HG03342 (cell line): ENCODE data around the gene HPSE2.
"Not testable (repeated sequence)": the region's sequence is repeated elsewhere in the genome, so short reads cannot be mapped to it uniquely, and the experiment has no call there.

ENCODE experiments used
- ATAC-seq: cut with Tn5 transposase; IDR thresholded peaks from one replicate; pipeline ENCODE4 v1.9.1; 2021; ENCODE audit warnings: mild to moderate bottlenecking, moderate library complexity; ENCODE audit not compliant: unreplicated experiment

HPSE2 gene

GRCh38 chr10:98925651-98926050 lies 310.0 kb downstream of the HPSE2 start:
- ATAC-seq: no peak

GRCh38 chr10:98924526-98924925 lies 311.1 kb downstream of the HPSE2 start:
- no peak for ATAC-seq

- no peak for ATAC-seq
Observed at GRCh38 chr10:98921316-98921715, 314.3 kb downstream of the HPSE2 start.

- ATAC-seq: no peak
Observed at GRCh38 chr10:98920807-98921206, 314.8 kb downstream of the HPSE2 start.

GRCh38 chr10:98920360-98920759 lies 315.3 kb downstream of the HPSE2 start:
- ATAC-seq: no peak

- ATAC-seq: no peak
Observed at GRCh38 chr10:98919899-98920298, 315.8 kb downstream of the HPSE2 start.

- no peak for ATAC-seq
Observed at GRCh38 chr10:98917828-98918227, 317.8 kb downstream of the HPSE2 start.

GRCh38 chr10:98916526-98917125 lies 319.0 kb downstream of the HPSE2 start:
- no peak for ATAC-seq

GRCh38 chr10:98915911-98916310 lies 319.7 kb downstream of the HPSE2 start:
- no peak for ATAC-seq

GRCh38 chr10:98910546-98910945 lies 325.1 kb downstream of the HPSE2 start:
- no peak for ATAC-seq

- no peak for ATAC-seq
Observed at GRCh38 chr10:98910048-98910447, 325.6 kb downstream of the HPSE2 start.

- no peak for ATAC-seq
Observed at GRCh38 chr10:98908868-98909267, 326.8 kb downstream of the HPSE2 start.

- not testable (repeated sequence) for ATAC-seq
Observed at GRCh38 chr10:98908247-98908646, 327.4 kb downstream of the HPSE2 start.

- ATAC-seq: no peak
Observed at GRCh38 chr10:98901441-98902110, 334.1 kb downstream of the HPSE2 start.

- ATAC-seq: no peak
Observed at GRCh38 chr10:98899018-98899417, 336.6 kb downstream of the HPSE2 start.

GRCh38 chr10:98892523-98892922 lies 343.1 kb downstream of the HPSE2 start:
- no peak for ATAC-seq

GRCh38 chr10:98886686-98887085 lies 349.0 kb downstream of the HPSE2 start:
- no peak for ATAC-seq

- no peak for ATAC-seq
Observed at GRCh38 chr10:98885378-98885777, 350.3 kb downstream of the HPSE2 start.

GRCh38 chr10:98881789-98882188 lies 353.9 kb downstream of the HPSE2 start:
- no peak for ATAC-seq

- no peak for ATAC-seq
Observed at GRCh38 chr10:98880971-98881370, 354.7 kb downstream of the HPSE2 start.

- ATAC-seq: no peak
Observed at GRCh38 chr10:98878921-98879320, 356.7 kb downstream of the HPSE2 start.

- no peak for ATAC-seq
Observed at GRCh38 chr10:98878418-98878817, 357.2 kb downstream of the HPSE2 start.

GRCh38 chr10:98861962-98862361 lies 373.7 kb downstream of the HPSE2 start:
- no peak for ATAC-seq
